ENCODE results near the gene RPS3. TPM values are rescaled to one million over a fixed set of nuclear protein-coding genes. Genes with fewer than 3 reads are reported as not detected.

Gene RPS3
- total and polyA plus RNA-seq, 2 of the 13 experiments (the other 11 are each of a cell fraction or from before 2014, with no cell fraction given) = 2,143 to 3,616 TPM

- Histone ChIP-seq H3K9me3 (ENCODE audit: low read length) (no peaks in the 10 kb centered on the region), H4K20me1 (ENCODE audit: insufficient read depth, low read length) (no peaks in the 10 kb centered on the region), H3K79me2 (ENCODE audit: insufficient read depth, low read length) (no peaks in the 10 kb centered on the region), H3K9ac (ENCODE audit: insufficient read depth, low read depth, low read length) (no peak overlapping the region), H3K36me3 (replicated peaks in 1 of 2; ENCODE audit: control insufficient read depth in 1 of 2, insufficient read depth in 2 of 2, low read length in 2 of 2) (no peaks in the 10 kb centered on the region), H2AFZ (ENCODE audit: low read length) (no peak overlapping the region), H3K4me2 (ENCODE audit: low read depth, low read length) (peak overlapping the region; percentile 54), H3K4me1 (ENCODE audit: insufficient read depth, low read length) (peaks cover 57% of the 10 kb centered on the region), H3K27ac (ENCODE audit: extremely low read length, insufficient read depth, low read length) (no peak overlapping the region), H3K4me3 (replicated peaks in 1 of 3; ENCODE audit: insufficient read depth in 1 of 3, low read depth in 2 of 3, low read length in 3 of 3) (peak overlapping the region in 1 of 3 experiments; percentile 14; a peak in 1 of 6 replicates), H3K27me3 (ENCODE audit: control insufficient read depth in 1 of 2, insufficient read depth in 2 of 2, low read length in 2 of 2) (no peaks in the 10 kb centered on the region; a peak in 1 of 5 replicates)
- CTCF ChIA-PET (ENCODE audit: low intra/inter-chr PET ratio, low total read pairs) = interaction anchor here (0.8 to 3.7 kb wide), 6 partner anchors 8 to 104 kb away, joined by 3 to 37 read pairs (median 6); partner anchors contain the start of gene ARRB1
- WGBS (ENCODE audit: low lambda C conversion rate) = 13% methylated on average over 24 of the region's 24 CpGs
- intact Hi-C loops (cut with micrococcal nuclease; ENCODE audit: unreplicated experiment) (loop anchor here (1.0 to 5.0 kb wide), 2 partner anchors 42 to 56 kb away; no protein-coding TSS in a partner anchor), in situ Hi-C loops (cut with HindIII; ENCODE audit: extremely low pct_ligation_motif_present, low pct_unique_long_range_greater_than_20kb) (loop anchor here (5.0 kb wide), 3 partner anchors 57 to 148 kb away; no protein-coding TSS in a partner anchor)
- DNase-seq (ENCODE audit: low spot score) (peak; percentile 50), ATAC-seq (peak; percentile 78), FAIRE-seq (no peak)
- POLR2A ChIA-PET = no interaction called here
- no TSS peak for BruUV-seq (replicated peaks)
- 0 out of 2 replicates have a peak, but pooled peaks have one; percentile 32 for TF ChIP-seq ETV5 (CRISPR knock-in tag; IDR thresholded peaks at IDR 0.05; ENCODE audit: borderline replicate concordance)
- peak; percentile 97 for TF ChIP-seq RAD21 (CRISPR knock-in tag; IDR thresholded peaks at IDR 0.05)
- no peak for TF ChIP-seq ZNF782 (CRISPR knock-in tag; IDR thresholded peaks at IDR 0.05; ENCODE audit: borderline replicate concordance)
- TF ChIP-seq, protein P1, sequence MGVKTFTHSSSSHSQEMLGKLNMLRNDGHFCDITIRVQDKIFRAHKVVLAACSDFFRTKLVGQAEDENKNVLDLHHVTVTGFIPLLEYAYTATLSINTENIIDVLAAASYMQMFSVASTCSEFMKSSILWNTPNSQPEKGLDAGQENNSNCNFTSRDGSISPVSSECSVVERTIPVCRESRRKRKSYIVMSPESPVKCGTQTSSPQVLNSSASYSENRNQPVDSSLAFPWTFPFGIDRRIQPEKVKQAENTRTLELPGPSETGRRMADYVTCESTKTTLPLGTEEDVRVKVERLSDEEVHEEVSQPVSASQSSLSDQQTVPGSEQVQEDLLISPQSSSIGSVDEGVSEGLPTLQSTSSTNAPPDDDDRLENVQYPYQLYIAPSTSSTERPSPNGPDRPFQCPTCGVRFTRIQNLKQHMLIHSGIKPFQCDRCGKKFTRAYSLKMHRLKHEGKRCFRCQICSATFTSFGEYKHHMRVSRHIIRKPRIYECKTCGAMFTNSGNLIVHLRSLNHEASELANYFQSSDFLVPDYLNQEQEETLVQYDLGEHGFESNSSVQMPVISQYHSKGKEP (CRISPR knock-in tag; IDR thresholded peaks at IDR 0.05) = peak; percentile 46; the same call in 1 of the 2 replicates
- TF ChIP-seq ZNF687 (CRISPR knock-in tag; IDR thresholded peaks at IDR 0.05) = peak; percentile 68
- TF ChIP-seq, protein P2, sequence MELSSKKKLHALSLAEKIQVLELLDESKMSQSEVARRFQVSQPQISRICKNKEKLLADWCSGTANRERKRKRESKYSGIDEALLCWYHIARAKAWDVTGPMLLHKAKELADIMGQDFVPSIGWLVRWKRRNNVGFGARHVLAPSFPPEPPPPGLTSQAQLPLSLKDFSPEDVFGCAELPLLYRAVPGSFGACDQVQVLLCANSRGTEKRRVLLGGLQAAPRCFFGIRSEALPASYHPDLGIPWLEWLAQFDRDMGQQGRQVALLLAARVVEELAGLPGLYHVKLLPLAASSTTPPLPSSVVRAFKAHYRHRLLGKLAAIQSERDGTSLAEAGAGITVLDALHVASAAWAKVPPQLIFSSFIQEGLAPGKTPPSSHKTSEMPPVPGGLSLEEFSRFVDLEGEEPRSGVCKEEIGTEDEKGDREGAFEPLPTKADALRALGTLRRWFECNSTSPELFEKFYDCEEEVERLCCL (CRISPR knock-in tag; IDR thresholded peaks at IDR 0.05; ENCODE audit: borderline replicate concordance) = no peak
- TF ChIP-seq ZSCAN25 (CRISPR knock-in tag; IDR thresholded peaks at IDR 0.05) = 0 out of 2 replicates have a peak, but pooled peaks have one; percentile 26
- TF ChIP-seq HDAC1 (CRISPR knock-in tag; IDR thresholded peaks at IDR 0.05) = peak; percentile 42; the same call in 1 of the 2 replicates
- 0 out of 2 replicates have a peak, but pooled peaks have one; percentile 25 for TF ChIP-seq ZKSCAN8 (CRISPR knock-in tag; IDR thresholded peaks at IDR 0.05; ENCODE audit: borderline replicate concordance)
- peak; percentile 34; the same call in 1 of the 2 replicates for TF ChIP-seq SOX5 (CRISPR knock-in tag; IDR thresholded peaks at IDR 0.05; ENCODE audit: borderline replicate concordance)
- TF ChIP-seq, protein P3, sequence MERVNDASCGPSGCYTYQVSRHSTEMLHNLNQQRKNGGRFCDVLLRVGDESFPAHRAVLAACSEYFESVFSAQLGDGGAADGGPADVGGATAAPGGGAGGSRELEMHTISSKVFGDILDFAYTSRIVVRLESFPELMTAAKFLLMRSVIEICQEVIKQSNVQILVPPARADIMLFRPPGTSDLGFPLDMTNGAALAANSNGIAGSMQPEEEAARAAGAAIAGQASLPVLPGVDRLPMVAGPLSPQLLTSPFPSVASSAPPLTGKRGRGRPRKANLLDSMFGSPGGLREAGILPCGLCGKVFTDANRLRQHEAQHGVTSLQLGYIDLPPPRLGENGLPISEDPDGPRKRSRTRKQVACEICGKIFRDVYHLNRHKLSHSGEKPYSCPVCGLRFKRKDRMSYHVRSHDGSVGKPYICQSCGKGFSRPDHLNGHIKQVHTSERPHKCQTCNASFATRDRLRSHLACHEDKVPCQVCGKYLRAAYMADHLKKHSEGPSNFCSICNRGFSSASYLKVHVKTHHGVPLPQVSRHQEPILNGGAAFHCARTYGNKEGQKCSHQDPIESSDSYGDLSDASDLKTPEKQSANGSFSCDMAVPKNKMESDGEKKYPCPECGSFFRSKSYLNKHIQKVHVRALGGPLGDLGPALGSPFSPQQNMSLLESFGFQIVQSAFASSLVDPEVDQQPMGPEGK (CRISPR knock-in tag; IDR thresholded peaks at IDR 0.05) = no peak
- no peak for TF ChIP-seq ADNP (CRISPR knock-in tag; IDR thresholded peaks at IDR 0.05)
These were observed 14.8 kb upstream of the RPS3 start for GRCh38 chr11:75384438-75385080.

All from HepG2 (cell line).